ENCODE data around the gene MAN1C1. TPM values are rescaled to one million over a fixed set of nuclear protein-coding genes. Genes with fewer than 3 reads are reported as not detected.

MAN1C1 gene
- total RNA-seq, result 15.8 and 16.9 TPM in 2 replicates

DNA sequence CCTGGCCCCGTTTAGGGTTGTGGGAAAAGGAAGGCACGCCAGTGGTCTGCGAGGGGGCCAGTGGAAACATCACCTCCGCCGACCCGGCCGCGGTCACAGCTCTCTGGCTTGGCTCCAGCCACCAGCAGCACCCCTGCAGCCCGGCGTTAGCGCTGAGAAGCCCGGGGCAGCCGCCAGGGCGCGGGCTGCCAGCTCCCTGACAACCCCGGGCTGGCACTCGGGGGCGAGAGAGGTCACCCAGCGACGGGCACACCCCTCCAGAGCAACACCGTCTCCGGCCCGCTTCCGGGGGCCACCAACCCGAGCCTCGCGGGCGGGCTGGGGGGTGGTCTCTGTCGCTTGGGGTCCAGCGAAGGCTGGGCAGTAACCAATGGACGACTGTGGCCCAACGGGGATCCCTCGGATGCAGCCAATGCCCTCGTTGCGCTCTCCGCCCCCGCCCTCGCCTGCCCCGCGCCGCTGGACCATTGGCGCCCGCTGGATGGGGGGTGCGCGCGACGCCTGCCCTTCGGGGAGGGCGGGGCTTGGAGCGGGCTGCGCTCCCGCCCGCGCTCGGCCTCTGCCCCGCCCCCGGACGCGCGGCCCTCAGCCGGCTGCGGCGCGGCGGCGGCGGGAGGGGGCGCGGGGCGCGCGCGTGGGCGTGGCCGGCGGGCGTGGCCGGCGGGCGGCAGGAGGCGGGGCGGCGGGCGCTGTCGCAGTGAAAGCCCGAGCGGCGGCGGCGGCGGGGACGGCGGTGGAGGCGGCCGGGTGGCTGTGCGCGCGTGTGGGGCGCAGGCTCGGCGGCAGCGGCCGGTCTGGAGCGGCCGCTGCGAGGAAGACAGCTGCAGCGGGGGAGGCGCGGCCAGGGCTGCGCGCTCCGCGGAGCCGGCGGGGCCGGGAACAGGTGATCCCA is at the start of gene MAN1C1:
MAN1C1 (plus strand) TSS at position 697 of the 892 bp plus-strand sequence. CDS start 1,007 bp downstream, outside the sequence.

DNA sequence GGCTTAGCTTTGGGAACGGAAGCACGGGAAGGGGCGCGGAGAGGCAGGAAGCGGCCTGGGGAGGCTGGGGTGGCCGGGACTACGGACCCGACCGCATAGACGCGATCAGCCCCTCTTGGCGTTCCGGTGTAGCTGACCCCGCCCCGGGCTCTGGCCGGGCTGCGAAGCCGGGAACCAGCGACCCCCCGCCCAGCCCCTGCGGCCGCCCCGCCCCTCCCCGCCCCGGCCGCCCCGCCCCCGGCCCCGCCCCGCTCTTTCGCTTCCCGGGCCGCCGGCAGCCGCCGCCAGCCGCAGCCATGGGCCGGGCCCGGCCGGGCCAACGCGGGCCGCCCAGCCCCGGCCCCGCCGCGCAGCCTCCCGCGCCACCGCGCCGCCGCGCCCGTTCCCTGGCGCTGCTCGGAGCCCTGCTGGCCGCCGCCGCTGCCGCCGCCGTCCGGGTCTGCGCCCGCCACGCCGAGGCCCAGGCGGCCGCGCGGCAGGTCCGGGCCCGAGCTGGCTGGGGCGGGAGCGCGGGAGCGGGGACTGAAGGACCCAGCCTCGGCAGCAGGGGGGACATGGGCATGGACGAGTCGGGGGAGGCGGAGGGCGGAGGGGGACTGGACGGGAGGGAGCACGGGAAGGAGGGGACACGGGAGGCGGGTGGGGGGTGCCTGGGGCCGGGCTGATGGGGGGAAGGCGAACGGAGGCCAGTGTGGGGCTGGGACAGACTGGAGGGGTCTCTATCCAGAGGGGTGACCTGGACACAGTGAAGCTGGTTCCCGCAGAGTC is 183.5 kb downstream of the MAN1C1 start, which contains the start of gene SELENON:
SELENON (plus strand) TSS at position 259 of the 768 bp plus-strand sequence; CDS start at position 297, 38 bp downstream.

DNA sequence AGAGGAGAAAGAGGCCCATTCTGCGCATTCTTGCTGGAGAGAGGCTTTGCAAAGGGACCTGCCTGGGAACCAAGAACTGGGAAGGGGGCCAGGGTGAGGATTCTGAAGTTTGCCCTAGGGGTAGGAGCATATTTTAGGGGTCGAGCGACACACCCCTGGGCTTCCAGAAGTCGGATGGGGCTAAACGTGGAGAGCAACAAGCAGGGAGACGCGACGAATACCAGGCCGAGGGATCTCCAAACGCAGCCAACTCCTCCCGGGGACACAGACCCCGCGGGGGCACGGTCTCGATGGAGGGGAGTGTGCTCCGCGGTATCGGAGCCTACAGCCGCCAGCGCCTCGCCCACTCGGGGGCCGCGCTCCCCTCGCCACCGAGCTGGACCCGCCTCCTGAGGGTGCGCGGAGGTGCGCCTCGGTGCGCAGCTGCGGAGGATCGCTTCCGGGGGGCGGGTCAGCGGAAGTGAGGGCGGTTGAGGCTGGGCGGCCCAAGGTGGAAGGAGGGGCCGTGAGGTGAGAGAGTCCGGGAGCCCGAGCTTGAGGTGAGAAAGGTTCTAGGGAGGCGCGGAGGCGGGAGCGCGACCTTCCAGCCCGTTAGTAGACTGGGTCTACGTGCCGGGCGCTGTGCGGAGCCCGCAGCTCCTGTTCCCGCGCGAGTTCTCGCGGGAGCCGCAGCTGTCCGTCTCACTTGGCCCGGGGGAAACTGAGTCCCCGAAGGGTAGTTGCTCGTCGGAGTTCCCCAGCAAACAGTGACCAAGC is 203.1 kb downstream of the MAN1C1 start, which contains the start of gene MTFR1L:
MTFR1L (plus strand) TSS at position 464 of the 756 bp plus-strand sequence. CDS start 3,151 bp downstream, outside the sequence.

Other genes starting within 250 kb of the MAN1C1 start
- 0.61 and 0.65 TPM in 2 replicates for gene RHCE, start 196.0 kb upstream of the MAN1C1 start, total RNA-seq
- 20.6 and 21.6 TPM in 2 replicates for gene MACO1, start 185.9 kb upstream of the MAN1C1 start, total RNA-seq
- gene LDLRAP1, start 73.2 kb upstream of the MAN1C1 start, total RNA-seq, result 41.7 and 44.1 TPM in 2 replicates
- gene SELENON, start 183.4 kb downstream of the MAN1C1 start, total RNA-seq, result 42.5 and 46.3 TPM in 2 replicates
- 56.6 and 60.8 TPM in 2 replicates for gene MTFR1L, start 203.2 kb downstream of the MAN1C1 start, total RNA-seq
- gene AUNIP, start 242.7 kb downstream of the MAN1C1 start, total RNA-seq, result 1.6 and 1.8 TPM in 2 replicates

Data from hair follicle dermal papilla cell (primary cell).